Dedifferentiated amniotic fluid mesenchymal stem cell (primary cell): ENCODE measurements around the gene KRTAP4-12.
"Not testable (repeated sequence)": the region's sequence is repeated elsewhere in the genome, so short reads cannot be mapped to it uniquely, and the experiment has no call there.

ENCODE experiments used
- DNase-seq: peaks from one replicate; pipeline ENCODE4 v3.0.0-alpha.2; 2016; ENCODE audit errors: extremely low spot score

Gene KRTAP4-12

DNA sequence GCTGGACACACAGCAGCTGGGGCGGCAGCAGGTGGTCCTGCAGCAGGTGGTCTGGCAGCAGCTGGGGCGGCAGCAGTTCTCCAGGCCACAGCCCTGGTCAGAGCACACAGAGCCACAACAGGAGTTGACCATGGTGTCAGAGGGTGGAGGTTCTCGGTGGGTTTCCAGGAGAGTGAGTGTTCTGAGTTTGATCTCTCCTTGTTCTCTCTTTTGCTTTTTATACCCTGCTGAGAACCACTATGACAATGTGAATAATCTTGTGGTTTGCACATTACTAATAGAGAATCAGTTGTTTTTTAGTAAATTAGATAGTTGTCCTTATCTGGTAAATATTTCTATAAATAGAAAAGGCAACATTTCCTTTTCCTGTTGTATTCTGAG lies at the start of gene KRTAP4-12:
Gene KRTAP4-12 (minus strand): TSS at position 192 of the 381 bp plus-strand sequence. CDS start 60 bp downstream, at position 132.
- DNase-seq = not testable (repeated sequence)

DNA sequence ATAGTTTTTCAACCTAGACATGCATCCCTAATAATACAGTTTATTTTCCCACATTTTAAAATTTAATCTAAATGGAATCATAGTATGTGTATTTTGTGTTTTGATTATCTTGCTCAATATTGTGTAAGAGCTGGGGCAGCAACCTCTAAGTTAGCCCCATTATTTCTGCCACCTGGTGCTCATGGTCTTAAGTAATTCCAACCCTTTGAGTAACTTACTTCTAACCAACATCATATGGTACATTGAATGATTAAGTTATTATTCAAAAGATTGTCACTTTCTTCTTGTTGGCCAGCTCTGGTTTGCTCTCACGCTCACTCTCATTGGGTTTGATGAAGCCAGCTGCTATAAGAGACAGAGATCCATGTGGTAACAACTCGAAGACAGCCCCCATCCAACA lies 47.9 kb upstream of the KRTAP4-12 start:
- no peak for DNase-seq

DNA sequence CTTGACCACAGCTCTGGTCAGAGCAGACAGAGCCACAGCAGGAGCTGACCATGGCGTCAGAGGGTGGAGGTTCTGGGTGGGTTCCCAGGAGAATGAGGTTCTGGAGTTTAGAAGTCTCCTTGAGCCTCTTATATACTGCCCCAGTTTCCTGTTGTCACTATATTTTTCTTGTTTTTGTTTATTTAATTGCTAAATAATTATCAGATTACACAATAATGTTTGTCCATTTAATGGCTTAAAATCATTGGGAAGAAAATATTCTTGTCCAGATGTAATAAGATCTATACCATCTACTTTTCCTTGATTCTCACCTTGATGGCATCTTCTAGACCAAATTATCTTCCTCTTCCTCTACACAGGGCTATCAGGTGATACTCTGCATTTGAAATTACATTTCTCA lies 44.1 kb upstream of the KRTAP4-12 start, which contains the start of gene KRTAP4-3:
Gene KRTAP4-3 (minus strand): TSS at position 101 of the 400 bp plus-strand sequence. CDS start 49 bp downstream, at position 52.
- no peak for DNase-seq

DNA sequence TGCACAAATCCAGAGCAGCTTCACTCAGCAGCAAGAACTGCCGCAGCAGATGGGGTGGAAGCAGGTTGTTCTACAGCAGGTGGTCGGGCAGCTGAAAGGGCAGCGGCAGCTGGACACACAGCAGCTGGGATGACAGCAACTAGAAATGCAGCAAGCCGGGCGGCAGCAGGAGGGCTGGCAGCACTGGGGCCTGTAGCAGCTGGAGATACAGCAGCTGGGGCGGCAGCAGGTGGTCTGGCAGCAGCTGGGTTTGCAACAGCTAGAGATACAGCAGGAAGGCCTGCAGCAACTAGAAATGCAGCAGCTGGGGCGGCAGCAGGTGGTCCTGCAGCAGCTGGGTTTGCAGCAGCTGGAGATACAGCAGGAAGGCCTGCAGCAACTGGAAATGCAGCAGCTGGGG lies 43.6 kb upstream of the KRTAP4-12 start:
- no peak for DNase-seq

DNA sequence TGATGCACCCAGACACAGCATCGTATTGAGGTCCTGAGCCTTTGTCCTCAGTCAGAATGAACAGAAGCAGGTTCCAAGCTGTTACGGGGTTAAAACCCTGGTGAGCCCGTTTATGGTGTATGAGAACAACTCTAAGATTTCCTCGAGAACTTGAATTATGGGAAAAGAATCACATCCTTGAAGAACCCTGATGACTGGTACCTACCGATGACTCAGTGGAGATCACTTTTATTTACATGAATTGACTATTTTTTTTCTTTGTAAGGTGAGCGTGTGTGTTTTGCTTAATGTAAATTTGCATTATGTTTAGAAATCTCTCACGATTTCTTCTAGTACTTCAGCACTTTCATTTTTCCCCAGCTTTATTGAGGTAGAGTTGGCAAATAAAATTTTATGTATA lies 39.8 kb upstream of the KRTAP4-12 start:
- no peak for DNase-seq

DNA sequence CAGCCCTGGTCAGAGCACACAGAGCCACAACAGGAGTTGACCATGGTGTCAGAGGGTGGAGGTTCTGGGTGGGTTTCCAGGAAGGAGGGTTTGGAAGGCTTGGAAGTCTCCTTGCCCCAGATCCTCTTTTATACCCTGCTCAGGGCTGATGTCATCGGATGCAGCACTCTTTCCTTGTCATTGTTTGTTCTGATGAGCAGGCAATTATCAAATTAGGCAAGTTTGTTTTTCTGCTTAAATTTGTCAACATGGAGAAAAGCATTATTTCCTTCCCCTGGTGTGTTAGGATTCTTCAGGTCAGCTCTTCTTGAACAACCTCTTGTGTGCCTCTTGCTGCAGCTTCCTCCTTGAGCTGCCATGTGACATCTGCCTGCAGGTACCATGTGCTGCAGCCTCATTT lies 36.7 kb upstream of the KRTAP4-12 start, which contains the start of gene KRTAP4-4:
Gene KRTAP4-4 (minus strand): TSS at position 101 of the 400 bp plus-strand sequence. CDS start 57 bp downstream, at position 44.
- no peak for DNase-seq

DNA sequence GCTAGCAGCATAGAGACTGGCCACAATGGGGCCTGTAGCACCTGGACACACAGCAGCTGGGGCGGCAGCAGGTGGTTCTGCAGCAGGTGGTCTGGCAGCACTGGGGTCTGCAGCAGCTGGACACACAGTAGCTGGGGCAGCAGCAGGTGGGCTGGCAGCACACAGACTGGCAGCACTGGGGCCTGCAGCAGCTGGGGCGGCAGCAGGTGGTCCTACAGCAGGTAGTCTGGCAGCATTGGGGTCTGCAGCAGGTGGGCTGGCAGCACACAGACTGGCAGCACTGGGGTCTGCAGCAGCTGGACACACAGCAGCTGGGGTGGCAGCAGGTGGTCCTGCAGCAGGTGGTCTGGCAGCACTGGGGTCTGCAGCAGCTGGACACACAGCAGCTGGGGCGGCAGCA lies 36.2 kb upstream of the KRTAP4-12 start:
- not testable (repeated sequence) for DNase-seq

DNA sequence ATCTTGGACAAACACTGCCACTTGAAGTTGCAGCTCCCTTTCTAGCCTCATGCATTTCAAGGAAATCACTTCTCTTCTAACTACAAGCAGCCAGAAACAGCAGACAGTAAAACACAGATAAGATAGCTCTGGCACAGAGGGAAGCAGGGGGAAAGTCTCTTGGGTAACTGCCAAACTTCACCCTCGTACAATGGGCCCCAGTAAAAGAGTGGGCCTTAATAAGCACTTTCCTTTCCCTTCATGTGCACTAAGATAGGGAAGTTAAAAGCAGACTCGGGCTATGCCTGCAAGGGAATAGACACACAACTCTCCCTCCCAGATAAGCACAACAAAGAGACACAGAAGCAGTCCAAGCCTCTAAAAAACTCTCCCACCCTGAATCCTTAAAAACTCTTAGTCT lies 29.9 kb upstream of the KRTAP4-12 start:
- no peak for DNase-seq

DNA sequence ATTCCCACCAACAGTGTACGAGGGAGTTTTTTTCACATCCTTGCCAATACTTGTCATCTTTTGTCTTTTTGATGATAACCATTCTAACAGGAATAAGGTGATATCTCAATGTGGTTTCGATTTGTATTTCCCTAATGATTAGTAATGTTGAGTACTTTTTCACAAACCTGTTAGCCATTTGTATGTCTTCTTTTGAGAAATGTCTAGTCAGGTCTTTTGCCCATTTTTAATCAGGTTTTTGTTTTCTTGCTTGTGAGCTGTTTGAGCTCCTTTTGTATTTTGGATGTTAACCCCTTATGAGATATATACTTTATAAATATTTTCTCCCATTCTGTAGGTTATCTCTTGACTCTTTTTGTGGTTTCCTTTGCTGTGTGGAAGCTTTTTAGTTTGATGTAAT lies 27.5 kb upstream of the KRTAP4-12 start:
- DNase-seq = no peak

DNA sequence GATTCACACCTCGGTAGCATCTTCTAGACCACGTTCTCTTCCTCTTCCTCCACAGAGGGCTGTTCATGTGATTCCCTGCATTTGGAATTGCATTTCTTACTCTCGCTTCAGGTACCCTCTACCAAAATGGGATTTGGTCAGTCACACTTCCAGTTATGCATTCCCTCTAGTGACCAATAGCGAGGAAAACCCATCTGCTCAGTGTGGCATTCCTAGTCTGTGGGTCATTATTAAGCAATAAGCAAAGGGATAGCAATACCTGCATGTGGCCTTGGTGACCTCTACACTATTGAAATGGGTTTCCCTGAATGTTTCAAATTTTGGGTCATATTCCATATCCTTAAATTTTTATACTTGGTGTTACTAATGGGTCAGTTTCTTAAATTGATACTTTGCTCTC lies 26.0 kb upstream of the KRTAP4-12 start:
- no peak for DNase-seq

DNA sequence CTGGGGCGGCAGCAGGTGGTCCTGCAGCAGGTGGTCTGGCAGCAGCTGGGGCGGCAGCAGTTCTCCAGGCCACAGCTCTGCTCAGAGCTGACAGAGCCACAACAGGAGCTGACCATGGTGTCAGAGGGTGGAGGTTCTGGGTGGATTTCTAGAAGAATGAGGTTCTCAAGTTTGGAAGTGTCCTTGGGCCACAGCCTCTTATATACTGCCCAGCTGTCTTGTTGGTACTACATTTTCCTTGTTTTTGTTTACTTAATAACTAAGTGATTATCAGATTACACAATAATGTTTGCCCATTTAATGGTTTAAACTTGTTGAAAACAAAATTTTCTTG lies 25.6 kb upstream of the KRTAP4-12 start, which contains the start of gene KRTAP4-5:
Gene KRTAP4-5 (minus strand): TSS at position 174 of the 334 bp plus-strand sequence. CDS start 58 bp downstream, at position 116.
- DNase-seq = no peak

DNA sequence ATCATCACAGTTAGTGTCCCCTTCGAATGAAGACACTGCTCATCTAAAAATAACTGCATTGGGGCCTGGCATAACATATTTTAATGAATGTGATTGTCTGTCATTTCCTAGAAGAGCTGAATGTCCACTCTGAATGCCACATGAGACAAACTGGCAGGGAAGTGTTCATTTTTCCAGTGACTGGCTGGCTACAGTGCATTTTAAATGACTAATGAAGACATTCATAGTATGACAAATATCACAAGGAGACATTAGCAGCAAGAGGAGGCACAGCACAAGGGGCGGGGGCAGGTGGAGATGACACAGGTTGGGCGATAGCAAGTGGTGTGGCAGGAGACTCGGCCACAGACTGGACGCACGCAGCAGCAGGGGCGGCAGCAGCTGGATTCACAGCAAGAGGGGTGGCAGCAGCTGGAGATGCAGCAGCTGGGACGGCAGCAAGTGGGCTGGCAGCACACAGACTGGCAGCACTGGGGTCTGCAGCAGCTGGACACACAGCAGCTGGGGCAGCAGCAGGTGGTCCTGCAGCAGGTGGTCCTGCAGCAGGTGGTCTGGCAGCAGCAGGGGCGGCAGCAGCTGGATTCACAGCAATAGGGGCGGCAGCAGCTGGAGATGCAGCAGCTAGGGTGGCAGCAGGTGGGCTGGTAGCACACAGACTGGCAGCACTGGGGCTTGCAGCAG lies 25.1 kb upstream of the KRTAP4-12 start:
- not testable (repeated sequence) for DNase-seq

DNA sequence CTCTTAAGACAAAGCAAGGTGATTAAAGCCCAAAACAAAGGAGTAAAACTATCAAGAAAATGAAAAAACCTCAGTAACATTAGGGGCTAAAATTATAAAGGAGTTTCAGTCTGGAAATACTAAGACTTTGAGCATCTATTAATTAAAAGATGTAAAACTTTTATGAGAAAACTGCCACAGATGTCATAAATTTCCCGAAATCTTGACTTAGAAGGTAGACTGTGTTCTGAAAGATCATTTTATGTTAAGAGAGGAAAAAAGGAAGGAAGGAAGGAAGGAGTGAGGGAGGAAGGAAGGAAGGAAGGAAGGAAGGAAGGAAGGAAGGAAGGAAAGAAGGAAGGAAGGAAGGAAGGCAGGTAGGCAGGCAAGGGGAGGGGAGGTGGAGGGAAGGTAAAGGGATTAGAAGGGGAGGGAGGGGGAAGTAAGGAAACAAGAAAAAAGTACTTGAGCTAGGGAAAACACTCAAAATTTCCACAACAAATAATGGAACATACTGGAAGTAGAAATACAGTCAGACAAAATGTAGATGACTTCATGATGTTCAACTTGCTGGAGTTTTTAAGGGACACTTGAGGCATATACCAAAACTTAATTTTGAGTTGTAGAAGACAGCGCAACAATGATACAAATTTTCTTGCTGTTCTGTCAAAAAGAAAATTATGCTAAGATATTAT lies 23.7 kb upstream of the KRTAP4-12 start:
- DNase-seq = no peak

DNA sequence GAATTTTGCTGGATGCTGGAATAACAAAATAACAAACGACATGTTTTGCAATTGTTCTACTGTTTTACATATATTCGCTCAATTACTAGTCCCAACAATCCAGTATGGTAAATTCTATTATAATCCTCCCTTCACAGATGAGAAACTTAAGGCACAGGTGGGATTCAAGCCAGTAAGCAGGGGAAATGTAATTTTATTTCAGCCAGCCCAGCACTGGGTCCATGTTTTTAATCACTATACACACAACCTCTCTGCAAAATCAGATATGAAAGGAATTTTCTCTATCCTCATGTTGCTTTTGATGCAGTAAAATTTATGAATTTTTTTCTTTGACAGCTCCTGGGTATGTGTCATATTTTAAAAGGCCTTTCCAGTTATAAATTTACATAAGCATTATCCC lies 21.3 kb upstream of the KRTAP4-12 start:
- no peak for DNase-seq

DNA sequence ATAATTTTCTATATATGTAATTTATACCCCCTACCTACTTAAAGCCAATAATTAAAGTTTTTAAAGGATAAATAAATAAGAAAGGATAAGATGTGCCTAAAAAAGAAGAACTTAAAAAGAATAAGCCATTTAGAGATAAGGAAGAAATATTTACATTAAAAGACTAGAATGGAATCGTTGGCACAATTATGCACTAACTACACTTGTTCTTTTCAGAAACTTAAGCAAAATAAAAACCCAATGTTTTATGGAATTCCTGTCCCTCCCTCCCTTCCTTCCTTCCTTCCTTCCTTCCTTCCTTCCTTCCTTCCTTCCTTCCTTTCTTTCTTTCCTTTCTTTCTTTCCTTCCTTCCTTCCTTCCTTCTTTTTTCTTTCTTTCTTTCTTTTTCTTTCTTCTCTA lies 20.9 kb upstream of the KRTAP4-12 start:
- DNase-seq = no peak

DNA sequence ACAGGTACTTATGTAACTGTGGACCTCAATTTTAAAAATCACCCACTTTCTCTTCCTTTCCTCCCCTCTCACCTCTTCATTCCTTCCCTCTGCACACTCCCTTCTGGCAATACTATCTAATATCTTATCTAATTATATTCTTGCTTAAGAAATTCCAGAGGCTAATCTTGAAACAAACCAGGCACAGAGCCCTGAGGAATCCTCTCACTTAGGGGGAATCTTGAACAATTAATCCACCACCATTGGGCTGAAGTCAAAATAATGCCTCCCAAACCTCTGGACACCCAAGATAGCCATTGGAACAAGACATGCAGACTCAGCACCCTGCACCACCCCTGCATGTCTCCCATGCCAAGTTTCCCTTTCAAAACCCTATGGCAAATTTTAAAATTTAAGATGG lies 17.4 kb upstream of the KRTAP4-12 start:
- DNase-seq = no peak

DNA sequence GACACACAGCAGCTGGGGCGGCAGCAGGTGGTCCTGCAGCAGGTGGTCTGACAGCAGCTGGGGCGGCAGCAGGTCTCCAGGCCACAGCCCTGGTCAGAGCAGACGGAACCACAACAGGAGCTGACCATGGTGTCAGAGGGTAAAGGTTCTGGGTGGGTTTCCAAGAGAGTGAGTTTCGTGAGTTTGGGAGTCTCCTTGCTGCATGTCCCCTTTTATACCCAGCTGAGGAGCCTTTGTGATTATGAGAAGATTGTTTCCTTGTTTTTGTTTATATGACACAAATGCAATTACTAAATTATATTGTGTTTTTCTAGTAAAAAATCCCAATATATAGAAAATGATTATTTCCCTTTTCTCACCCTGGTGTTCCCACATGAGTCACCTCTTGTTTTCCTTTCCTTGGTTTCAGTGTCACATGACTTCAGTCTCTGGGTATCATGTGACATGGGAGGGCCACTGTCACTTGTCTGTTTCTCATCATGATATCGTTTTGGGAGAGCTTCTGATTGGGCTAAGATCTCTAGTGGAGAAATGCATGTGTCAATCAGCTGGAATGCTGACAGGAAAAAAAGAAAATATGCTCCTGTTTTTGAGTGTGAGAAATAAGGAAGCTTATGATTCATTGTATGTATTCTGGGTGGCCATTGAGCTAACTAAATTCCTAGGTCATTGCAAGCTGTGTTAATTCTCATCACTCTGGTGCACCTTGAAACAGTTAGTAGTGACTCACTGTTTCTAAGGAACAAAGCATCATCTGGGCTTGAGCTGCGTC lies 16.6 kb upstream of the KRTAP4-12 start, which contains the start of gene KRTAP4-6:
Gene KRTAP4-6 (minus strand): TSS at position 185 of the 772 bp plus-strand sequence. CDS start 57 bp downstream, at position 128.
- no peak for DNase-seq

DNA sequence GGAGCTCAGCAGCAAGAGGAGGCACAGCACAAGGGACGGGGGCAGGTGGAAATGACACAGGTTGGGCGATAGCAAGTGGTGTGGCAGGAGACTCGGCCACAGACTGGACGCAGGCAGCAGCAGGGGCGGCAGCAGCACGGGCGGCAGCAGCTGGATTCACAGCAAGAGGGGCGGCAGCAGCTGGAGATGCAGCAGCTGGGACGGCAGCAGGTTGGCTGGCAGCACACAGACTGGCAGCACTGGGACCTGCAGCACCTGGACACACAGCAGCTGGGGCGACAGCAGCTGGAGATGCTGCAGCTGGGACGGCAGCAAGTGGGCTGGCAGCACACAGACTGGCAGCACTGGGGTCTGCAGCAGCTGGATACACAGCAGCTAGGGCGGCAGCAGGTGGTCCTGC lies 15.9 kb upstream of the KRTAP4-12 start:
- DNase-seq = not testable (repeated sequence)

DNA sequence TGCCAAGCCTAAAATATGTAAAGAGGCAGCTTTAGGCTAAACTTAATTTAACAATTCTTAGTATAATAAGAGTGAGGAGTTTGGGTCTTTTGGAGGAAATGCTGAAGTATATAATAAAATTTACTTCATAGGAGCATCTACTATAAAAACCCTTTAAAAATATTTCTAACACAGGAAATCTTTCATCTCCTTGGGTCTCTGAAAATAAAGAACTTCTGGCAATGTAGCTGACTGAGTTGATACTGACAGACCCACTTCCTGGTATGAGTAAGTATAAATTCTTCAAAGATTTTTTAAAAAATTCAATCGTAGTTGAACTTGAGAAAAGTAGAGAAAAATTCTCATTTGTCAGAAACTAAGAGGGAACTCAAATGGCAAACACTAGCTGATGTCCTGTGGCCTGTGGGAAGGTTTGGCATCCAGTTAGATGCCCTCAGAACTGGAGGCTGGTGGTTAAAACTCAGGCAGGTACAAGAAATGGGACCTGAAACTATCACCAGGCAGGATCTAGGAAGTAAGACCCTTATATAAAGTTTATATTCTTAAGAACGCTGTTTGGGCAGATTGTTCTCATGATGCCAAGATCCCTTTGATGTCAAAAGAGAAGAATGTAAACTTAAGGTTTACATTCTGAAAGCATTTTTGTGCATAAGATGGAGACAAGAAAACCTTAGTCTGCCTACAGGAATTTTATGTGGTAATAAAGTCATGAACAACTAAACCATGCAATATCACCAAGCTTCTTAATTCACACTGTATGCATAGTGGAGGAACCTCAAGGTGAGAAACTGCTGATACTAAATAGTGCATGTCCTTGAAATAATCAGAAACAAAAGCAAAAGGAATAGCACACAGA lies 10.1 kb upstream of the KRTAP4-12 start:
- DNase-seq = no peak

DNA sequence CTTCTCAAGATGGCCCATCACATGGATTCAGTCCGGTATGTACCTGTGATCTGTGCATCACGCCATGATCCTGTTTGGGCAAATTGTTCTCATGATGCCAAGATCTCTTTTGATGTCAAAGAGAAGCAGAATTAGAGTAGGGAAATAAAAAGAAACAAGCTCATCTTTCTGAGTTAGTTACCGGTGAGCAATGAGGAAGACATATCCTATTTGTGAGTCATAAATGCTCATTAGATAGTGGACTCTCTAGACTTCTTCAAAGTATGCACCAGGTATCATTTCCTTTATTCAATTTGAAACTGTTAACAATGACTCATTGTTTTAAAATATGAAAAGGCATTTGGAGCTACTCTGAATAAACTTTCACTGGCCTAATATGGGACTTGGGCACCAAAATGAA lies 8.0 kb upstream of the KRTAP4-12 start:
- no peak for DNase-seq

DNA sequence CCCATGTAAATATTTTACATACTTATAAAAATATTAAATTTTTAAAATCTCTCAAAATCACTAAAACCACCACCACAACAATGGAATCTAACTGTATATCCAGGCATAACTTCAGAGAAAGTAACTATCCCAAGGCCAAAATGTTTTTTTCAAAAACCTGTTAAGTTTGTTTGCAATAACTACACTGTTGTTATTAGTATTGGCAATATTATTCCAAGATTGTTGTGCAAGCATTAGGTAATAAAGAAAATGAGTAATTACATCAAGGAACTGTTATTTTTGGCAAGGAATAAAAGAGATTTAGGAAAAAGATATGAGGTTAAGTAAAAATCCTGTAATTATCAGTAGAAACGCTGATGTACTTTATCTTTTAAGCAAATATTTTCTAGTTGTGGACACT lies 3.4 kb upstream of the KRTAP4-12 start:
- no peak for DNase-seq
